HG03469 (cell line): ENCODE data around the gene MIS18A.
A peak's percentile ranks its signal among the peaks of the same experiment; 100 is the strongest.
"Not testable (repeated sequence)": the region's sequence is repeated elsewhere in the genome, so short reads cannot be mapped to it uniquely, and the experiment has no call there.

ENCODE experiments used
- ATAC-seq: cut with Tn5 transposase; IDR thresholded peaks from one replicate; pipeline ENCODE4 v1.9.1; 2021; ENCODE audit warnings: mild to moderate bottlenecking, moderate library complexity, moderate number of reproducible peaks; ENCODE audit not compliant: unreplicated experiment

MIS18A gene

DNA sequence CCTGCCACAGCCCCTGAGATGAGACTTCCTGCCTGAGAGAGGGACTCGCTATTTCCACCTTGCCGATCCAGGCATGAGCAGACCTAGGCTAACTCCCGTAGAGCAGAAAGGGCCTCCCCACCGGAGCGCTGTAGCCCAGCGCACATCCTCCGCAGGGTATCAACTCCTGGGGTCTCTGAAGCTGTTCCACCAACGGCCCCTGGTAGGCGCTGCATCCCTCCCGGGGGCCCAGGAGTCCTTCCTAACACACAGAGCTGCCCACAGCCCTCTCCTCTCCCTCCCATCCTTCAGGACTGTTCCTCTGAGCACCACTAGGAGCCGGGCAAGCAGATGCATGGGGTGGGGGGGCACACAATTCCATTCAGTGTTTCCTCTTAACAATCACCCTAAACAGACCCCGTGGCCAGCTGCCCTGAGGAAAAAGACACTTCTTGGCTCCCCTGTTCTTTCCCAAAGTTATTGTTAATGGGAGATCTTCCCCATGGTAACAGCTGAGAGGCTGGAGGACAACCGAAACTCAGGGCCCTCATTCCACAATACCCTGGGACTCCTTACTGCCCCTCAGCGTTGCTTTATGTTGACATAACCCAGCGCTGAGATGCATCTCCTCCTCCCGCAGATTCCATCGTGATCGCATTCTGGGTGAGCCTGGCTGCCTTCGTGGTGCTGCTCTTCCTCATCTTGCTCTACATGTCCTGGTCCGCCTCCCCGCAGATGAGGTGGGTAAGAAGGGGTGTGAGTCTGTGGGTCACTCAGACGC, 27.4 kb upstream of the MIS18A start:
- ATAC-seq: no peak

DNA sequence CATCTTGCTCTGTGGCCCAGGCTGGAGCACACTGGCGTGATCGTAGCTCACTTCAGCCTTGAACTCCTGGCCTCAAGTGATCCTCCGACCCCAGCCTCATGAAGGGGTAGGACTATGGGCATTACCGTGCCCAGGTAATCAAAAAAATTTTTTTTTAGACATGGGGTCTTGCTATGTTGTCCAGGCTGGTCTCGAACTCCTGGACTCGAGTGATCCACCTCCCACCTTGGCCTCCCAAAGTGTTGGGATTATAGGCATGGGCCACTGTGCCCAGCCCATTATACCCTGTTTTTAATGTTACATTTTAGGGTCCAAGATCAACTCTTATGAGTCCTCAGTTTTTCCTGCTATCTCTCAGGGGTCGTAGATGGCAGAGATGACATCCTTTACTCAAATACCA, 26.1 kb upstream of the MIS18A start:
- no peak for ATAC-seq

DNA sequence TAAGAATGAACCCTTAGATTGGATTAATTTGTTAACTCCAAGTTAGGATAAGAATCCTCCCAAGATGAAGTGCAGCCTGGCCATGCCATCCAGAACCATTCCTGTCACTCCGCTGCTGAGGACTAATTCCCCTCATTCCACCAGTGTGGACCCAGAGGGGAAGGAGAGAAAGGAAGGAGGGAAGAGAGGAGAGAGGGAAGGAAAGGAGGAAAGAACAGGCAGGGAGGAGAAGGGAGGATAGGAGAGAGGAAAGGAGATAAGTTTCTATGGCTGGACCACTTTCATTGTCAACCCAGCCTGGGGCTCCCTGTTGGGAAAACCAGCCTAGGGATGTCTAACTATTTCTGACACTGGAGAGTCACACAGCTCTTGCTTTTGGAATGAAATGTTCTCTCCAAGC, 24.5 kb upstream of the MIS18A start:
- no peak for ATAC-seq

DNA sequence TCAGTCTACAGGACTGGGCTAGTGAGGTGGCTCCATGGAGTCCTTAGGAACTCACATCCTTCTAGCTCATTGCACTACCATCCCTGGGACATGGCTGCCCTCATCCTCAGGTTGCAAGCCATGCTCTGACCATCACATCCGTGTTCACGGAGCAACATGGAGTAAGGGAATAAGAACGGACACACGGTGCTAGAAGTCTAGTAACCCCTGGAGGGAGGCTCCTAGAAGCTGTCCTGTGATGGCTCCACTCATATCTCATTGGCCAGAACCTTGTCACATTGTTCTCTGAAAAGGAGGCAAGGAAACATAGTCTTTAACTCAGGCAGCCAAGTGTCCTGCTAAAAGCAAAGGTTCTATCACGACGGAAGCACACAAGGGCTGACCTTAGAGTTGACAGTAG, 23.7 kb upstream of the MIS18A start:
- ATAC-seq: no peak

DNA sequence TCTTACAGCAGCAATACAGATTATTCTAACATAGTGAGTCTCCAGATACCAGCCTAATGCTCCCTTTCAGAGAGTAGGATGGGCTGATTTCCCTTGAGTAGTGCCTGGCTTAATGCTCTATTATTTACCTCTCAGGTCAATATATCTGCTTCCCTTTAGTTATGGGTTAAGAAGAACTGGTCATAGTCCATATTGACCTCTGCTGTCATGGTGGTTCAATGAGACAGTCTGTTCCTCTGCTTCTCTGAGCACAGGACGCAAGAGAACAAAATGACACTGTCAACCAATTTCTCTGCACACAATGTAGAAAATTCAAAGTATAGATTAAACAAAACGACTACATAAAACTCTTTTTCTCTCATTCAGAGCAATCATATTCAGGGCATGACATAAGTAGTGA, 22.7 kb upstream of the MIS18A start:
- no peak for ATAC-seq

DNA sequence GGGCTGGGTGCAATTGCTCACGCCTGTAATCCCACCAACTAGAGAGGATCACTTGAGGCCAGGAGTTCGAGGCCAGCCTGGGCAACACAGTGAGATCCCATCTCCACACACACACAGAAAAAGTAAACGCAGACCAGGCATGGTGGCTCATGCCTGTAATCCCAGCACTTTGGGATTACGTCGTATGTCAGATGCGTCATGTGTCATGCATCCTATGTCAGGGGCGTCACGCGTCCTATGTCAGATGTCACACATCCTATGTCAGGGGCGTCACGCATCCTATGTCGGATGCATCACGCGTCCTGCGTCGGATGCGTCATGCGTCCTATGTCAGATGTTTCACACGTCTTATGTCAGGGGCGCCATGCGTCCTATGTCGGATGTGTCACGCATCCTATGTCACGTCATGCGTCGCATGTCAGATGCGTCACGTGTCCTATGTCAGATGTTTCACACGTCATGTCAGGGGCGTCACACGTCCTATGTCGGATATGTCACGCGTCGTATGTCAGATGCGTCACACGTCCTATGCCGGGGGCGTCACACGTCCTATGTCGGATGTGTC, 21.4 kb upstream of the MIS18A start:
- no peak for ATAC-seq

DNA sequence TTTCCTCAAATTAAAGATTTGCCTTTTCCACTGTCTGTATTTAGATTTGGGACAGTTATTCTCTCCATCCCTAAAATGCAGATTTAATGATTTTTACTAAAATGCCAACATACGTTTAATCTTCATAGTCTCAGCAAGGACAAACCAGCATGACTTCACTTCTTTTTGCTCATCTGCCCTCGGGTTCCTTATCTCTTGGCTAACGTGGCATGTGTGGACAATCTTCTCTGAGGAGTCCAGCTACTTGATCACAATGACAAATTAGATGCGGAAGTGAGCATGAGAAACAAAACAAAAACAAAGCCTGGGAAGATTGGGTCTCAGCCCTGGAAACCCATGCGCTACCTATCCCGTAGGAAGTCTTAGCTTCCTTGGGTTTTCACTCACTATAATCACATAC, 20.8 kb upstream of the MIS18A start:
- no peak for ATAC-seq

GRCh38 chr21:32298658-32299081, 19.8 kb upstream of the MIS18A start, which contains the start of gene MRAP:
Gene MRAP (plus strand): TSS chr21:32298855. CDS start chr21:32298972, 117 bp downstream.
- ATAC-seq: no peak

DNA sequence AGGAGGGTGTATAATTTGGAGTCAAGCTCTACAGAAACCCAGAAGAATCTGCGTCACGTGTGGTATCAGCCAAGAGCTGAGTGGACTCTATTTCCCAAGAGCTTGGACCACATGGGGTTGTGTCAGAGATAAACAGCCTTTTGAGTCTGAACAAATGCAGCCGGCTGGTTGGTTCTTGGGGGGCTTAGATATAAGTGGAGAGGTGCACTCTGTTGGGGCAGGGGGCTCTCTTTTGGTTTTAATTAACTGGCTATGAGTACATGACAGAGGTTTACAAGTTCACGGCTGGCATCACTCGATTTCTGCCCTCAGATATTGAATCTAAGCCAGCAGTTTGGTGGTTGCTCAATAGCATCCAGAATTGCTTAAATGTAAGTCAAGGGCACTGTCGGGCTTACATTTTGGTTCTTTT, 19.3 kb upstream of the MIS18A start:
- ATAC-seq: no peak

DNA sequence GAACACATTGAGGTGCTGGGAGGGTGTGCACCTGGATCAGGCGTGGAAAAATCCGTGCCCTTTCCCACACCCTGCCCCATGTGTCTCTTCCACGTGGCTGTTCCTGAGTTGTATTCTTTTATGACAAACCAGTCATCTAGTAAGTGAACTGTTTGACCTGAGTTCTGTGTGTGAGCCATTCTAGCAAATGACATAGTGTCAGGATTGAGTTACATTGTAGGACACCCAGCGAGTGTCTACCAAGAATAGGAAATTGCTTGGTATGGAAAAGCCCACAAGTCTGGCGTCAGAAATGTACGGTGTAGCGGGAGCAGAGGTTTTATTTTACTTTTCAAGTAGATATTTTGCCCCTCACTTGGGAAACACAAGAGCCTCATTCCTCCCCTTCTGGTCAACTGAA, 18.6 kb upstream of the MIS18A start:
- ATAC-seq: no peak

- no peak for ATAC-seq
These were observed 6.6 kb upstream of the MIS18A start for GRCh38 chr21:32285476-32285875.

DNA sequence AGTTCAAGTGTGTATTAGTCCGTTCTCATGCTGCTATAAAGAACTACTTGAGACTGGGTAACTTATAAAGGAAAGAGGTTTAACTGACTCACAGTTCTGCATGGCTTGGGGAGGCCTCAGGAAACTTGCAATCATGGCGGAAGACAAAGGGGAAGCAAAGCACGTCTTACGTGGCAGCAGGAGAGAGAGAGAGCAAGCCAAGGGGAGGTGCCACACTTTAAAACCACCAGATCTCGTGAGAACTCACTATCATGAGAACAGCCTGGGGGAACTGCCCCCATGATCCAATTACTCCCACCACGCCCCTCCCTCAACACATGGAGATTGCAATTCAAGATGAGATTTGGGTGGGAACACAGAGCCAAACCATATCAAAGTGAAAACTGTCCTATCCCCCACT, 4.1 kb upstream of the MIS18A start:
- no peak for ATAC-seq

- no peak for ATAC-seq
These were observed 2.7 kb upstream of the MIS18A start for GRCh38 chr21:32281531-32281930.

DNA sequence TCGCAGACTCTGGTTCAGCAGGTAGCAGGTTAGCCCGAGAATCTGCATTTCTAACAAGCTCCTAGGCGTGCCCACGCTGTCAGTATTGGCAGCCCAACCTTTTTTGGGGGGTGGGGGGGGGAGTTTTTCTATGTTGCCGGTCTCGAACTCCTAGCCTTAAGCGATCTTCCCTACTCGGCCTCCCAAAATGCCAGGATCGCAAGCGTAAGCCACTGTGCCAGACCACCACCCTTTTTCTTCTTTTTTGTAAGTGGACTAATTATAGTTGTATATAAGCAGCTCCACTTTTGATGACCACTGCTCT, 480 bp upstream of the MIS18A start:
- ATAC-seq: no peak

DNA sequence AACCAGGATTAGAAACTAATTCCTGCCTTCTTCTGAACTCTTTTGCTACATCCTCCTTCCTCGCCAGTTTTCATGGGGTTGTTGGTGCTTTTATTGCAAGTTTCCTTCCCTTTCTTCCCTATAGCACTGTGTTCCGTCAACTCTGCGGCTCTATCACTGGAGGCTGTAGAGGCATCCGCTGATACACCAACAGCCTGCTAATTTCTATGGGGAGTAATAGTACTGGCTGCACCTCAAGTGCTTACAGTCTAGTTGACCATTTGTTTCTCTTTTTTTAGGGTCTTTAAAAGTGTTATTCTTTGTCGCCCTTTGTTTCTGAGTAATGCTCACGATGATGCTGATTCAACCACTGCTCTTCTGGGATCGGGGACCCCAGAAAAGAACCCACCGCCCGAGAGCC, 746 bp downstream of the MIS18A start:
- no peak for ATAC-seq

- ATAC-seq: no peak
These were observed 2.2 kb downstream of the MIS18A start for GRCh38 chr21:32276671-32277070.

GRCh38 chr21:32270748-32271147, 8.1 kb downstream of the MIS18A start:
- ATAC-seq: no peak

DNA sequence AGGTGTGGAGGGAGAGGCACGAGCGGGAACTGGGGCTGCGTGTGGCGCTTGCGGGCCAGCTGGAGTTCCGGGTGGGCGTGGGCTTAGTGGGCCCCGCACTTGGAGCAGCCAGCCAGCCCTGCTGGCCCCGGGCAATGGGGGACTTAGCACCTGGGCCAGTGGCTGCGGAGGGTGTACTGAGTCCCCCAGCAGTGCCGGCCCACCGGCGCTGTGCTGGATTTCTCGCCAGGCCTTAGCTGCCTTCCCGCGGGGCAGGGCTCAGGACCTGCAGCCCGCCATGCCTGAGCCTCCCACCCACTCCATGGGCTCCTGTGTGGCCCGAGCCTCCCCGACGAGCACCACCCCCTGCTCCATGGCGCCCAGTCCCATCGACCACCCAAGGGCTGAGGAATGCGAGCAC, 13.5 kb downstream of the MIS18A start:
- not testable (repeated sequence) for ATAC-seq

DNA sequence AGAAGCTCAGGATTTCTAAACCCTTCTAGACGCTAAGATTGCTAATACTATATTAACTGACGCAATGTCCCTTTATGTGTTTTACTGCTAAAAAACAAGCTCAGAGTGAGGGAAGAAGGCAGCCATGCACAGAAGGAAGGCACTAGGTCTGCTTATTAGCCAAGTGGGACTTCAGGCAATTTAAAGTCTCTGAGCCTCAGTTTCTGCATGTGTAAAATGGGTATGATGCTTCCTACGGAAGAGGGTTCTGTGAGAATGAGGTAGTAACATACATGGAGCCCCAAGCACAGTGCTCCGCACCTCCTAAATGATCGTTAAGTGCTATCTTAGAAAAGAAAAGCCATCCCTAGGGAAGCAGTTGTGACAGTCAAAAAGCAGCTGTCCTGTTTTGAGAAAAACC, 16.9 kb downstream of the MIS18A start:
- ATAC-seq: no peak

DNA sequence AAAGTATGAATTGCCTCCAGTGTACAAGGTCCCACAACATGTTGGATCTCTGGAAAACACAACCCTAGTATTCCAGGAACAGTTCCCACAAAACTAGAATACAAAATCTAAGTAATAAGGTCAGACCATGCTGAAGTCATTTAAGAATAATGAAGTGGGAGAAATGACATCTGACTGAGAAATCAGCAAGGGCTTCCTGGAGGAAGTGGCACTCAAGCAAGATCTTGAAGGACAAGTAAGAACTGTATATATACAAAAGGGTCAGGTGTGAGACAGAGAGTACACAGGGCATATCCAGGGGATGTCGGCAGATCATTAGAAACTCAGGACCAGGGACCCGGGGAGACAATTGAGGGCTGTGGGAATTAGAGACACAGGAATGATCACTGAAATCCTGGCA, 18.7 kb downstream of the MIS18A start:
- ATAC-seq: no peak

DNA sequence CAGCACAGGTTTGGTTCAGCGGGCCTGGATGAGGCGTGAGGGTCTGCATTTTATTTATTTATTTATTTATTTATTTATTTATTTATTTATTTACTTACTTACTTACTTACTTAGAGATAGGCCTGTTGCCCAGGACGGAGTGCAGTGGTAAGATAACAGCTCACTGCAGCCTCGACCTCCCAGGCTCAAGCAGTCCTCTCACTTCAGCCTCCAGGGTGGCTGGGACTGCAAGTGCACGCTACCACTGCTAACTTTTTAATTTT, 20.1 kb downstream of the MIS18A start:
- ATAC-seq: not testable (repeated sequence)

DNA sequence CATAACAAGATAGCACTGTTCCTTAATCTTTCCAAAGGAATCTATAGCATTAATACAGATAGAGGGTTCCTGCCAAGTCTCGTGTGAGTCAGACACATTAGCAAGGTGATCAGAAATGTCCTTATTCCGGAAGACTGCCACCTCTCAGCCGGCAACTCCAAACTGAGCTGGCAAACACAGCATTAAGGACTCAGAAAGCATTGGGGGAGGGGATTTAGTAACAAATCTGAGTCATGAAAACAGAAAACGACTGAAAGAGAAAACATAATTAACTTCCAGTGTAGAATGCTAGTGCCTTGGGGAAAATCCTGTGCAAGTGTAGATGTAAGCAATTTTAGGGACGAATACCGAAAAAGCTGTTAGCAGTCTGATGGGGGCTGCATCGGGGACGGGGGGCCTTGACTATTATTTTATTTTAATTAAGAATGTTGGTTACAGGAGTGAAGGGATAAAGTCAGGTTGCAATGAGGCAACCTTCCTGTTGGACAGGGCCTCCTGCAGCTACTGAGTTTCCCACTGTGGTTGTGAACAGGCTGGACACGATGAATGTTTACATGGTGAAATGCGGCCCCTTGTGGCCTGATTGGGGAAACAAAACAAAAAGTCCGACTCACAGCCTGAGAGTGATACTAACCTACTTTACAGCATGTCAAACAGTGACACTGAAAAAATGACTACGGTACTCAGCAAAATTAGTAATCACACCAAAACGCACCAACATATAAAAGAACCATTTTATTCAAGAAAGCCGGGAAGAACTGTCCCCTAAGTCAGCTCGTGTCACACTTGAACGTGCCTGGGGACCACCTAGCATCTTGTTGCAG, 20.7 kb downstream of the MIS18A start:
- ATAC-seq: peak; percentile 60
